Activated naive CD4-positive, alpha-beta T cell treated with anti-CD3 and anti-CD28 coated beads, Interleukin-2, amount 50 U/mL, for 72 hours (primary cell): ENCODE data around the gene HPSE2. TPM values are rescaled to one million over a fixed set of nuclear protein-coding genes. Genes with fewer than 3 reads are reported as not detected.

ENCODE experiments used
- ATAC-seq, 2 donors: fragments of 150-1000 bp; cut with Tn5 transposase; 2 replicates each; pipeline ENCODE4 v1.10.0; 2021; ENCODE audit warnings: mild to moderate bottlenecking in 2 of 2, moderate library complexity in 2 of 2
- DNase-seq, 2 donors: peaks; one replicate each; pipeline ENCODE4 v3.0.0; 2021 to 2022; ENCODE audit warnings: low spot score in 2 of 2
- H3K27ac Mint-ChIP-seq, 2 donors: one replicate each; pipeline ENCODE4 v1.8.0; 2022; ENCODE audit warnings: mild to moderate bottlenecking in 2 of 2, mixed read lengths in 2 of 2
- H3K36me3 Mint-ChIP-seq, 2 donors: one replicate each; pipeline ENCODE4 v1.8.0; 2022; ENCODE audit warnings: mixed read lengths in 2 of 2
- H3K9me3 Mint-ChIP-seq, 2 donors: one replicate each; pipeline ENCODE4 v1.8.0; 2022; ENCODE audit warnings: mixed read lengths in 2 of 2
- total RNA-seq, 2 donors: library from RNA; stranded (reverse); gene quantifications; one replicate each; pipeline ENCODE4 v1.2.3, GENCODE V29; 2022

HPSE2 gene
- total RNA-seq, 2 donors from 2014 or later: not detected

GRCh38 chr10:98611436-98611835 is 624.2 kb downstream of the HPSE2 start:
- Mint-ChIP-seq H3K9me3 (no peaks in the 10 kb centered on the region), H3K27ac (no peak overlapping the region), H3K36me3 (no peaks in the 10 kb centered on the region)
- ATAC-seq (no peak), DNase-seq (no peak)

DNA sequence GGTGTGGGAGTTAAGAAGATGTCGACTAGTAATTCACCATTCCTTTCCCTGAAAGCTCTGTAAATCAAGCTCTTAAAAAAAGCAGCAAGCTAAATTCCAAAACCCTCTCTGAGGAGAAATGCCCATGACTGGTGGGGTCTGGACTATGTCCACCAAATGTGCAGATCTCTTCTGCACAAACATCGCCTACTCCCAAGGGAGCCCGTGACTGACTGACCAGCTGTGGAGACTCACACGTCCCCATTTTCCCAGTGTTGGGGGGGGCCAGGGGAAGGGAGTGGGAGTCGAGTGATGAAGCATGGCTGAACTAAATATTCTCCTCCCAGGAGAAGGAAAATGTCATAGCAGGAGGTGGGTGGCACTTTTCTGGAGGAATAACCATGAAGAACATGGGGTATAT is 624.8 kb downstream of the HPSE2 start:
- H3K36me3 Mint-ChIP-seq: no peaks in the 10 kb centered on the region
- no peaks in the 10 kb centered on the region for H3K9me3 Mint-ChIP-seq
- ATAC-seq: no peak
- H3K27ac Mint-ChIP-seq: no peak overlapping the region
- DNase-seq: no peak

- Mint-ChIP-seq H3K9me3 (no peaks in the 10 kb centered on the region), H3K27ac (no peak overlapping the region), H3K36me3 (no peaks in the 10 kb centered on the region)
- ATAC-seq: no peak
- no peak for DNase-seq
These were observed 625.4 kb downstream of the HPSE2 start for GRCh38 chr10:98610301-98610700.

- ATAC-seq: no peak
- Mint-ChIP-seq H3K27ac (no peak overlapping the region), H3K36me3 (no peaks in the 10 kb centered on the region), H3K9me3 (no peaks in the 10 kb centered on the region)
- no peak for DNase-seq
These were observed 626.4 kb downstream of the HPSE2 start for GRCh38 chr10:98609265-98609664.

GRCh38 chr10:98608411-98608810 is 627.2 kb downstream of the HPSE2 start:
- no peak for ATAC-seq
- no peak for DNase-seq
- Mint-ChIP-seq H3K36me3 (no peaks in the 10 kb centered on the region), H3K27ac (no peak overlapping the region), H3K9me3 (no peaks in the 10 kb centered on the region)

GRCh38 chr10:98602224-98602623 is 633.4 kb downstream of the HPSE2 start:
- Mint-ChIP-seq H3K27ac (no peak overlapping the region), H3K36me3 (peaks cover 0 to 11% of the 10 kb centered on the region in 2 donors), H3K9me3 (peaks cover 7 to 9% of the 10 kb centered on the region in 2 donors)
- DNase-seq (no peak), ATAC-seq (peak in 1 of 2 donors; percentile 76)

DNA sequence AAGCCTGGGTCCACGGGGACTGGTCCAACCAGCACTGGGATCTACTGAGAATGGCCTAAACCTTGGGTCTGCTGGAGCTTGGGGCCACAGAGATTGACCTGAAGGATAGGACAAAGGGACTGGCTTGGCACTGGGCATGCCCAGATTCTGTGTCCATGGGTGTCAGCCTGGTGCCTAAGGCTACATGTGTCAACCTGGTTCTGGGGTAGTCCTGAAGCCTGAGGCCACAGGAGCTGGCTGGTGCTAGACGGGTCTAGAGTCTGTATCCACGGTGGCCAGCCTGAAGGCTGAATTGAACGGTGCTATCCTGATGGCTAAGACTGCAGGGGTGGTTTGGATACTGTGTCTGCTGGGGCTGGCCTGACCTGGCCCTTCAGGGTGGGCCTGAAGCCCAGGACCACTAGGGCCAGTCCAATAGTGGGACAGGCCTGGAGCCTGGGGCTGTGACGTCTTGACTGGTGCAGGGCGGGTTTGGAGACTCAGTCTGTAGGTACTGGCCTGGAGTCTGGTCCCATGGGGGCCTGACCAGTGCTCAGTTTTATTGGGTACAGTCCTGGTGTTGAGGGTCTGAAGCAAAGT is 636.5 kb downstream of the HPSE2 start:
- Mint-ChIP-seq H3K36me3 (peaks cover 0 to 11% of the 10 kb centered on the region in 2 donors), H3K27ac (no peak overlapping the region), H3K9me3 (peaks cover 14 to 15% of the 10 kb centered on the region in 2 donors)
- ATAC-seq (no peak), DNase-seq (no peak)

- no peak for DNase-seq
- Mint-ChIP-seq H3K36me3 (peaks cover 0 to 11% of the 10 kb centered on the region in 2 donors), H3K9me3 (peaks cover 14 to 15% of the 10 kb centered on the region in 2 donors), H3K27ac (no peak overlapping the region)
- ATAC-seq: no peak
These were observed 639.2 kb downstream of the HPSE2 start for GRCh38 chr10:98596404-98596803.

DNA sequence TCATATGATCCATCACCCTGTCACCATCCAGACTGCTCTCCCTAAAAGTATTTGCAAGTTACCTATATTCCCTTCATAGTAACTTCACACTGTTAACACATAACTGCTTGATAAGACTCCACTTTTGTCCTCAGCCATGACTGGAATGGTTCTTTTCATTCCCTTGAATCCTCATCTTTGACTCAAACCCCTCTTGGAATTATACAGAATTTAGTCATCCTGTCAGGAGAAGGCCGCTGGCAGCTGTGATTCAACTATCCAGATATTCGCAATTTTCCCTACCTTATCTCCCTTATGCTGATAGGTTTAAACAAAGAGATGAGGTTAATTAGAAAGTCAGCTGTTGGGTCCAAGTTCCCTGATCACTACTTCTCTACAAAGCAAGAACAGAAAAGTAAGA is 646.0 kb downstream of the HPSE2 start:
- ATAC-seq (no peak), DNase-seq (no peak)
- no peaks in the 10 kb centered on the region for H3K9me3 Mint-ChIP-seq
- no peaks in the 10 kb centered on the region for H3K36me3 Mint-ChIP-seq
- H3K27ac Mint-ChIP-seq: no peak overlapping the region

DNA sequence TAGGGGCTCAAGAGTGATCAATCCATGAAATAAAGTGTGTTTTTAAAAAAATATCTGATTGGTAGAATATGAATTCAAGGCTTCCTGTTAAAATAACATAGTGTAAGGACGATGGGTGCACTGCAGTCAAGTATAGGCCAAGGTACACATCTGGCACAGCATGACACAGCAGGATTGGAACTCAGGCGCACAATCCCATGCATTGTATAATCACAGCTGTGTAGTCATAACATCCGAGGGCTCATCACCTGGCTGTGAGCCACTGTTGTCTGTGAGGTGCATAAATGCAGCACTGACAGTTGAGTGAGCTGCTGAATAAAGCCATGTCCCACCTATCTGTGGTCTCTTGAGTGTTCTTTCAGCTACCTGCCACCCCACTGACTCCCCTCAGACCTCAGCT is 646.6 kb downstream of the HPSE2 start:
- no peak for DNase-seq
- H3K27ac Mint-ChIP-seq: no peak overlapping the region

DNA sequence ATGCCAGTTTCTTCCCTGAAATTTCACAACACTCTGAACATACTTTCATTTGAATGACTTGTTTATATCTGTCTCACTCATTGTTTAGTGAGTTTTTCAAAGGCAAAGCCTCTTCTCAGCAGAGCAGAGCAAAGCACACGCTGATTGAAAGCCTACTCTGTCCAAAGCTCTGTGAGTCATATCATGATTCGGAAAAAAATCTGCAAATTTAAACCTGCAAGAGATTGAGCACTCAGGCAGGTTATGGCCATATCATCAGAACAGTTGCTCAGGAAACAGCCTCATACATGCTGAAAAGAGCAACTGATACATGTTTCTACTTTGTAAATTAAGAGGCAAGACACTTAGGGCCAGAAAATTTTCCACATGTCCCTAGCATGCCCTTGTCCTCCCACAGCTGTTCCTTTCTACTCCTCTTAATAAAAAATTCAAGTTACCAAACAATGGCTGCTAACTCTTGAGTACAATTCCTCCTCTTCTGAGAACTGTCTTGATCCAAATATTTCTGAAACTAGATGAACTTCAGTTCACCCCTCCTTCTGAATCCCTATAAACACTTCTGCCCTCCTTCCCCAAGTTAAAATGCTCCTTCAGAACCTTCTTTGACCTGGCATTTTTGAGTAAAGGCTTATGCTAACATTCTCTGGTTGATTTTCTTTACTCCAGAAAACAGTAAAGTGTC is 648.4 kb downstream of the HPSE2 start:
- DNase-seq (no peak), ATAC-seq (no peak)
- Mint-ChIP-seq H3K9me3 (no peaks in the 10 kb centered on the region), H3K27ac (no peak overlapping the region), H3K36me3 (no peaks in the 10 kb centered on the region)

More for the DNA sequence above, 646.6 kb downstream of the HPSE2 start:
- ATAC-seq: no peak
- Mint-ChIP-seq H3K9me3 (no peaks in the 10 kb centered on the region), H3K36me3 (no peaks in the 10 kb centered on the region)

DNA sequence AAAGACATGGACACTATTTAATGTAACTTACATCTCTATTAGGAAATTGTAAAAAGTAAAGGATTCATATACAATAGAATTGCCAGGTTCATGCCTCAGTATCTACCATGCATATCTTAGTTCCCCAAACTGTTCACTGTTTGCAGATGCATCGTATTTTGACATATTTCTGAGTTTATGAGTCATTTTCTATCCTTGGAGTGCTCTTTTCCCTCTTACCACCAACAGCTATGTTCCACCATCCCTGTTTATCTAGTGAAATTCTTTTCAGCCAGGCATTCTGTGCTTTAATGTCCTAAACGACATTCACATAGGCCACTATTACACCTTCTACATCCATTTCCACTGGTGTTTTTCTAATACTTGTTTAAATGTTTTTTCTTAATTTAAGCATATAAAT is 649.6 kb downstream of the HPSE2 start:
- DNase-seq (no peak), ATAC-seq (no peak)
- Mint-ChIP-seq H3K36me3 (no peaks in the 10 kb centered on the region), H3K9me3 (no peaks in the 10 kb centered on the region), H3K27ac (no peak overlapping the region)

GRCh38 chr10:98582363-98582762 is 653.3 kb downstream of the HPSE2 start:
- Mint-ChIP-seq H3K9me3 (no peaks in the 10 kb centered on the region), H3K36me3 (no peaks in the 10 kb centered on the region), H3K27ac (no peak overlapping the region)
- DNase-seq: no peak
- ATAC-seq: no peak

- H3K9me3 Mint-ChIP-seq: no peaks in the 10 kb centered on the region
- no peak for DNase-seq
- no peak overlapping the region for H3K27ac Mint-ChIP-seq
- no peaks in the 10 kb centered on the region for H3K36me3 Mint-ChIP-seq
- no peak for ATAC-seq
These were observed 658.1 kb downstream of the HPSE2 start for GRCh38 chr10:98577578-98577977.

GRCh38 chr10:98577168-98577567 is 658.5 kb downstream of the HPSE2 start:
- ATAC-seq: no peak

DNA sequence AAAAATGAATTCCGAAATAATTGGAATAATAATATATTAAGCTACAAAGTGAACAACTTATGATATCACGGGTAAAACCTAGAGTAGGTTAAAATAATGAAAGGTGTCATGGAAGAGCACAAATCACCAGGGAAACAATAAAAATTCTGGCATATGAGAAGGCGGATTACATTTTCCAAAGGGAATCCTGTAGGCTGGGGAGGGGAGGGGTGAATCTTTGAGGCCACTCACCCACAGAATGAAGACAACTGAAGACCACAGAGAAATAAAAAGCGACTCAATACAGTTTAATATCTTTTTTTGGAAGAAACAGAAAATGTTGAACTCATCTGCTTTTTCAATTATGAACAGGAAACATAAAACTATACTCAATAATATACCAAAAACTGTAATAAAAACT is 659.6 kb downstream of the HPSE2 start:
- DNase-seq: no peak
- Mint-ChIP-seq H3K27ac (no peak overlapping the region), H3K36me3 (no peaks in the 10 kb centered on the region), H3K9me3 (no peaks in the 10 kb centered on the region)
- no peak for ATAC-seq

More at GRCh38 chr10:98577168-98577567, 658.5 kb downstream of the HPSE2 start:
- H3K27ac Mint-ChIP-seq: no peak overlapping the region
- no peak for DNase-seq
- H3K9me3 Mint-ChIP-seq: no peaks in the 10 kb centered on the region
- no peaks in the 10 kb centered on the region for H3K36me3 Mint-ChIP-seq

DNA sequence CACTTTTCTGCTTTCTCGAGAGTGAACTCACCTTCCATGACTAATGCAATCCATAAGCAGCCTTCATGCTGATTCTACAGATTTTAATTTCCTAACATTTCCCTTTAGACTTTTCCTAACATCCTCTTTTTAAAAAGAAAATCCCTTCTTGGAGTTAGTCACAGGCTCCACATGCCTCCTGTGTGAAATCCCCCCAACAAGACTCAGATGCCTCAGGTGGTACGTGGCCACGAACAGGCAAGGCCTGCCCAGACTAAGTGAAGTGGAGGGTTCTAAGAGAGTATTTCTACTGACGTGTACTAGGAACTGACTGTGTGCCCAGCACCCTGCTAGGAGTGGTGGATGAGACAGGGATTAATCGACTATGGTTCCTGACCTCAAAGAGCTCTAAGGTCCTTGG is 663.1 kb downstream of the HPSE2 start:
- no peak overlapping the region for H3K27ac Mint-ChIP-seq
- ATAC-seq (no peak), DNase-seq (no peak)
- no peaks in the 10 kb centered on the region for H3K9me3 Mint-ChIP-seq
- H3K36me3 Mint-ChIP-seq: no peaks in the 10 kb centered on the region

DNA sequence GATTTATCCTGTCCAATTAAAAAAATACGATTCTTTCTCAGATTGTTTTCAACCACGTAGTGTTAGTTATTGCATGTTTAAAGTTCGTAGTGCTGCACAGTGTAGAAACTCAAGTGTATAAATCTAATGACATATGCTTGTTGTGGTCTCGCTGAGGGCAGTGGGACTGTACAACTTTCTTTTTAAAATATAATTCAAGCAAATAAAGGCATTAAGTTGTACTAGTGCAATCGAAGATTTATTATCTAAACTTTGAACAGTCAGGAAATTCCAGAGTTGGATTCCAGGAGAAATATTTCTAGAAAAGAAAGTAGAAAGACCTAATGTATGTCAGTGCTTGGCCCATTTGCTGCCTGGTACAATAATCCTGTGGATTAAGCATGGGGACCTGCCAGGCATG is 664.8 kb downstream of the HPSE2 start:
- H3K27ac Mint-ChIP-seq: no peak overlapping the region
- no peaks in the 10 kb centered on the region for H3K9me3 Mint-ChIP-seq
- ATAC-seq: no peak
- no peak for DNase-seq
- no peaks in the 10 kb centered on the region for H3K36me3 Mint-ChIP-seq
